ENCODE data around the gene MTUS2.

DNA sequence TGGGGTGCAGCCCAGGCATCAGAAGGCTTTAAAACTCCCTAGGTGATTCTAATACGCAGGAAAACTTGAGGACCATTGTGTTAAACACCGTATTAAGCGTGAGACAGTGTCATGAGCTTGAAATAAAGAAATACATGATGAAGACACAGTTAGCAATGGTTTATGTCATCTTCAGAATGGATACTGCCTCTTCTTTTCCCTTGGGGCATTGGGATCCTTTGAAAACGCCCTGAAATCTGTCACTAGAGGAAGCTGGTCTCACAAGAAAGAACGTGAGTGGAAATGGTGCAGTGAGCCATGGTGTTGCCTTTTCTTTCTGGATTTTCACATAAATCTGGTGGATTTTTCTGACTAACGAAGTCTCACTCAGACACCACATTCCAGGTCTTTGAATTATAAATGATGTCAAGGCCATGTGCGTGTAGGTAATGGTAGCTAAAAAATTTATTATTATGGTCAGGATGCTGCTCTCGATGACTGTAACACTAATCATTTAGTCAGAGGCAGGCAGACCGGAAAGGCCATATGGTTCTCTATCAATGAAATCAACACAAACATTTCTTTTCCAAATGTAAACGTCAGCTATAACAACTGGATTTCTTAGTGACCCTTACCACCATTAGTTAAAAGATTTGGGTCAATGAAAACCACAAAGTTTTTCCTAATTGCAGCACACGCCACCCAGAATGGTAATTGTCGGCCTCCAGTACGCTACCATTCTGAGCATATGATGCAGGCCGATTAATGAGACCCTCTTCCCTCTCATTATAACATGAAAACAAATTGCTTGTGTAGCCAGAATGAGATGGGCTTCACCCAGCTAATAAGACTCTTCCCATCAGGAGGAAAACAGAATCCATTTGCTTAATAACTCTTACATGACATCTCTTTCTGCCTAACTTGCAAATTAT lies 669.8 kb downstream of the MTUS2 start:
- no peak for TF ChIP-seq CTCF (IDR thresholded peaks at IDR 0.05; ENCODE audit: low read length)
- TF ChIP-seq EZH2 (optimal IDR thresholded peaks at IDR 0.05; ENCODE audit: low read depth, low read length): no peak

Measured in MM.1S (cell line).